ENCODE measurements around the gene SBF2. TPM values are rescaled to one million over a fixed set of nuclear protein-coding genes. Genes with fewer than 3 reads are reported as not detected.
"Not testable (repeated sequence)": the region's sequence is repeated elsewhere in the genome, so short reads cannot be mapped to it uniquely, and the experiment has no call there.

SBF2 gene
- total RNA-seq, 1 donor from 2014 or later = 24.0 TPM

GRCh38 chr11:9750551-9750950 lies 543.5 kb downstream of the SBF2 start:
- no peak for TF ChIP-seq CTCF (IDR thresholded peaks at IDR 0.05; ENCODE audit: insufficient read depth, low read length, severe bottlenecking)
- no peak for FAIRE-seq
- Histone ChIP-seq H3K27me3 (ENCODE audit: control insufficient read depth, insufficient read depth, low read length) (no peaks in the 10 kb centered on the region), H3K4me3 (ENCODE audit: low read depth, low read length) (no peak overlapping the region), H3K36me3 (ENCODE audit: control insufficient read depth, insufficient read depth, low read length) (no peaks in the 10 kb centered on the region)
- no peak for DNase-seq (ENCODE audit: low read depth)

GRCh38 chr11:9748361-9748970 lies 545.6 kb downstream of the SBF2 start:
- peak; percentile 66 for FAIRE-seq
- DNase-seq (ENCODE audit: low read depth) = peak; percentile 65
- no peak overlapping the region for H3K4me3 ChIP-seq (ENCODE audit: low read depth, low read length)
- TF ChIP-seq CTCF (IDR thresholded peaks at IDR 0.05; ENCODE audit: insufficient read depth, low read length, severe bottlenecking) = peak; percentile 77
- H3K36me3 ChIP-seq (ENCODE audit: control insufficient read depth, insufficient read depth, low read length) = no peaks in the 10 kb centered on the region
- no peaks in the 10 kb centered on the region for H3K27me3 ChIP-seq (ENCODE audit: control insufficient read depth, insufficient read depth, low read length)

- H3K4me3 ChIP-seq (ENCODE audit: low read depth, low read length) = no peak overlapping the region
- H3K36me3 ChIP-seq (ENCODE audit: control insufficient read depth, insufficient read depth, low read length) = no peaks in the 10 kb centered on the region
- no peaks in the 10 kb centered on the region for H3K27me3 ChIP-seq (ENCODE audit: control insufficient read depth, insufficient read depth, low read length)
- DNase-seq (ENCODE audit: low read depth) = no peak
- no peak for FAIRE-seq
- no peak for TF ChIP-seq CTCF (IDR thresholded peaks at IDR 0.05; ENCODE audit: insufficient read depth, low read length, severe bottlenecking)
Measured at GRCh38 chr11:9747828-9748227, 546.2 kb downstream of the SBF2 start.

- FAIRE-seq = no peak
- DNase-seq (ENCODE audit: low read depth) = no peak
- Histone ChIP-seq H3K27me3 (ENCODE audit: control insufficient read depth, insufficient read depth, low read length) (no peaks in the 10 kb centered on the region), H3K4me3 (ENCODE audit: low read depth, low read length) (no peak overlapping the region), H3K36me3 (ENCODE audit: control insufficient read depth, insufficient read depth, low read length) (peaks cover 2% of the 10 kb centered on the region)
- TF ChIP-seq CTCF (IDR thresholded peaks at IDR 0.05; ENCODE audit: insufficient read depth, low read length, severe bottlenecking) = no peak
Measured at GRCh38 chr11:9747229-9747628, 546.8 kb downstream of the SBF2 start.

- H3K4me3 ChIP-seq (ENCODE audit: low read depth, low read length) = no peak overlapping the region
- H3K36me3 ChIP-seq (ENCODE audit: control insufficient read depth, insufficient read depth, low read length) = peaks cover 2% of the 10 kb centered on the region
- FAIRE-seq (no peak), DNase-seq (ENCODE audit: low read depth) (no peak)
- no peak for TF ChIP-seq CTCF (IDR thresholded peaks at IDR 0.05; ENCODE audit: insufficient read depth, low read length, severe bottlenecking)
- no peaks in the 10 kb centered on the region for H3K27me3 ChIP-seq (ENCODE audit: control insufficient read depth, insufficient read depth, low read length)
Measured at GRCh38 chr11:9745411-9746211, 548.4 kb downstream of the SBF2 start.

GRCh38 chr11:9743512-9743911 lies 550.5 kb downstream of the SBF2 start:
- not testable (repeated sequence) for DNase-seq (ENCODE audit: low read depth); H3K36me3 ChIP-seq (ENCODE audit: control insufficient read depth, insufficient read depth, low read length); FAIRE-seq; H3K4me3 ChIP-seq (ENCODE audit: low read depth, low read length); H3K27me3 ChIP-seq (ENCODE audit: control insufficient read depth, insufficient read depth, low read length)

All from bronchial epithelial cell (primary cell).